ENCODE results near the gene VCAN. TPM values are rescaled to one million over a fixed set of nuclear protein-coding genes. Genes with fewer than 3 reads are reported as not detected.

The VCAN gene
- total and polyA plus RNA-seq, 2 of the 8 experiments (the other 6 are each of a cell fraction or from before 2014, with no cell fraction given), result 146 to 404 TPM

- peak overlapping the region in 2 of 4 experiments; percentile 9 to 14; a peak in 1 of 7 replicates for H3K9ac ChIP-seq (replicated peaks in 1 of 4; ENCODE audit: extremely low read depth in 1 of 4, low read depth in 3 of 4, low read length in 3 of 4)
- no peak for DNase-seq (ENCODE audit: low read depth in 1 of 2, low spot score in 2 of 2)
- TF ChIP-seq KDM1A (IDR thresholded peaks at IDR 0.05; ENCODE audit: borderline replicate concordance, low read length) (no peak), SP1 (IDR thresholded peaks at IDR 0.05; ENCODE audit: low read depth, low read length) (no peak; the same call in 1 of the 2 replicates), CHD2 (IDR thresholded peaks at IDR 0.05; ENCODE audit: low read length) (no peak), CREB1 (IDR thresholded peaks at IDR 0.05) (0 out of 2 replicates have a peak, but pooled peaks have one; percentile 17), NANOG (IDR thresholded peaks at IDR 0.05; ENCODE audit: insufficient read depth, low read depth, low read length, poor library complexity, severe bottlenecking) (peak; percentile 54), ASH2L (IDR thresholded peaks at IDR 0.05; ENCODE audit: low read length) (peak; percentile 30)
Measured at GRCh38 chr5:83475935-83476814, 4.6 kb downstream of the VCAN start.

More at GRCh38 chr5:83475935-83476814, 4.6 kb downstream of the VCAN start:
- Histone ChIP-seq H4K5ac (ENCODE audit: insufficient read length, low read depth, low read length) (peak overlapping the region; percentile 49), H2AK5ac (ENCODE audit: low read depth, low read length) (no peak overlapping the region), H3K4me2 (ENCODE audit: insufficient read depth in 1 of 2, low read depth in 2 of 2, low read length in 2 of 2) (peak overlapping the region; percentile 66 to 87), H4K91ac (replicated peaks; ENCODE audit: insufficient read length, low read length) (peak overlapping the region; percentile 87), H3K14ac (ENCODE audit: insufficient read length) (no peak overlapping the region), H2AFZ (ENCODE audit: low read length) (no peak overlapping the region), H3K27me3 (replicated peaks in 1 of 4; ENCODE audit: control insufficient read depth in 3 of 4, extremely low read depth in 1 of 4, insufficient read depth in 3 of 4, low read length in 3 of 4) (no peaks in the 10 kb centered on the region), H3K4ac (replicated peaks; ENCODE audit: insufficient read length, low read depth, low read length) (no peak overlapping the region), H3K79me2 (ENCODE audit: control insufficient read depth in 1 of 2, insufficient read depth in 2 of 2, low read length in 2 of 2) (peaks cover 7 to 68% of the 10 kb centered on the region in 2 experiments), H3K79me1 (ENCODE audit: low read depth, low read length) (no peaks in the 10 kb centered on the region), H3K18ac (ENCODE audit: extremely low read depth, low read length) (no peak overlapping the region), H2BK12ac (ENCODE audit: low read depth, low read length) (no peak overlapping the region; the same call in 1 of the 2 replicates), H3K23me2 (ENCODE audit: low read depth, low read length) (peaks cover 15% of the 10 kb centered on the region; the same call in 1 of the 2 replicates), H2BK120ac (replicated peaks; ENCODE audit: low read depth, low read length) (peak overlapping the region; percentile 44), H3K36me3 (ENCODE audit: control insufficient read depth in 2 of 4, insufficient read depth in 4 of 4, low read length in 3 of 4) (peaks cover 0 to 12% (median 3%) of the 10 kb centered on the region in 4 experiments; a peak in 2 of 8 replicates), H3K4me3 (ENCODE audit: extremely low read depth in 1 of 4, insufficient read depth in 2 of 4, low read depth in 3 of 4, low read length in 4 of 4) (peak overlapping the region in 3 of 4 experiments; percentile 12 to 89 (median 21); a peak in 5 of 8 replicates), H4K8ac (ENCODE audit: extremely low read depth, insufficient read depth, low read length) (no peak overlapping the region), H3K27ac (ENCODE audit: low read depth, low read length) (peak overlapping the region; percentile 16; the same call in 1 of the 2 replicates), H3K23ac (ENCODE audit: insufficient read length) (no peak overlapping the region), H2BK20ac (ENCODE audit: low read length) (no peak overlapping the region), H2BK15ac (ENCODE audit: low read length) (no peak overlapping the region), H3K56ac (replicated peaks; ENCODE audit: insufficient read length, low read depth, low read length) (peak overlapping the region; percentile 42), H3K4me1 (replicated peaks in 1 of 4; ENCODE audit: control insufficient read depth in 3 of 4, insufficient read depth in 4 of 4, low read length in 3 of 4) (peaks cover 0 to 10% (median under 1%) of the 10 kb centered on the region in 4 experiments; a peak in 3 of 7 replicates), H3K9me3 (ENCODE audit: insufficient read depth in 2 of 2, low read depth in 1 of 2, low read length in 1 of 2) (no peaks in the 10 kb centered on the region), H4K20me1 (replicated peaks in 1 of 2; ENCODE audit: control insufficient read depth in 1 of 2, insufficient read depth in 2 of 2, low read length in 2 of 2) (no peaks in the 10 kb centered on the region), H2BK5ac (ENCODE audit: low read depth, low read length) (peak overlapping the region; percentile 3; the same call in 1 of the 2 replicates)
- peak; percentile 57 for FAIRE-seq
- ChIA-PET CTCF (ENCODE audit: partially characterized antibody) (interaction anchor here (0.6 to 1.6 kb wide), 2 partner anchors 86 to 1289 kb away, joined by 3 to 4 read pairs; no protein-coding TSS in a partner anchor), POLR2A (ENCODE audit: partially characterized antibody) (interaction anchor here (1.0 to 1.5 kb wide), 3 partner anchors 12 to 24 kb away, joined by 3 to 7 read pairs (median 4); no protein-coding TSS in a partner anchor)
- 0% methylated on average over 5 of the region's 5 CpGs; no CpG with 5 or more reads in 1 of the 2 experiments for WGBS, 2 experiments (ENCODE audit: extremely low coverage in 1 of 2, insufficient coverage in 1 of 2, insufficient read length in 1 of 2, insufficient replicate concordance in 2 of 2, low coverage in 1 of 2, low lambda C conversion rate in 2 of 2, missing lambda C conversion rate in 1 of 2)

Data from H1 (cell line).